K562 (cell line): ENCODE data around the gene WWOX. TPM values are rescaled to one million over a fixed set of nuclear protein-coding genes. Genes with fewer than 3 reads are reported as not detected.

Experiments used
- CBX1 ChIP-seq: sonication (generic); IDR thresholded peaks from 2 replicates; pipeline ENCODE4 v1.6.1; 2016; ENCODE audit warnings: antibody characterized with exemption, low read depth, mild to moderate bottlenecking
- CCAR2 ChIP-seq: fragments of 200-400 bp; formaldehyde crosslinking; IDR thresholded peaks from 2 replicates; pipeline ENCODE4 v1.6.1; 2017; ENCODE audit warnings: mild to moderate bottlenecking, low read depth, low read length
- EHMT2 ChIP-seq: fragments of 450-650 bp; IDR thresholded peaks from 2 replicates; pipeline ENCODE4 v1.6.1; 2018; ENCODE audit warnings: antibody characterized with exemption
- FOXM1 ChIP-seq, 2 experiments: fragments of 450-650 bp in 1 of 2; sonication (generic) in 1 of 2; formaldehyde crosslinking in 1 of 2; IDR thresholded peaks; 2 replicates each; pipeline versions ENCODE4 v1.6.1 to v1.9.0; 2017 to 2022; ENCODE audit warnings: low read depth in 2 of 2, mild to moderate bottlenecking in 2 of 2, missing genetic modification reagents in 1 of 2, moderate library complexity in 1 of 2
- HNRNPUL1 ChIP-seq: fragments of 200-400 bp; formaldehyde crosslinking; IDR thresholded peaks from 2 replicates; pipeline ENCODE4 v1.6.1; 2017; ENCODE audit warnings: low read length
- KLF16 ChIP-seq: IDR thresholded peaks from 2 replicates; pipeline ENCODE4 v1.6.1; 2016; ENCODE audit warnings: antibody characterized with exemption
- LCOR ChIP-seq: sonication (generic); formaldehyde crosslinking; IDR thresholded peaks from 2 replicates; pipeline ENCODE4 v1.8.0; 2022; ENCODE audit warnings: mild to moderate bottlenecking, missing genetic modification reagents
- MCM2 ChIP-seq: fragments of 450-650 bp; IDR thresholded peaks from 2 replicates; pipeline ENCODE4 v1.6.1; 2017; ENCODE audit warnings: low read depth, mild to moderate bottlenecking
- MEF2A ChIP-seq: IDR thresholded peaks from 2 replicates; pipeline ENCODE4 v1.6.1; 2011; ENCODE audit warnings: low read depth, mild to moderate bottlenecking, low read length, moderate library complexity; ENCODE audit not compliant: control insufficient read depth
- NFIX ChIP-seq: fragments of 250-450 bp; sonication (Bioruptor Pico); IDR thresholded peaks from 2 replicates; pipeline ENCODE4 v1.4.0; 2020; ENCODE audit warnings: low read depth, mild to moderate bottlenecking, moderate library complexity
- RFX5 ChIP-seq: IDR thresholded peaks from 2 replicates; pipeline ENCODE4 v1.6.1; 2011; ENCODE audit warnings: low read depth, mild to moderate bottlenecking, improper control_type of control experiment, low read length
- TBP ChIP-seq: optimal IDR thresholded peaks from 2 replicates; pipeline ENCODE3; 2011; ENCODE audit warnings: low read depth, low read length, improper control_type of control experiment
- TFAM ChIP-seq: fragments of 250-450 bp; sonication (Bioruptor Pico); conservative IDR thresholded peaks from 2 replicates; pipeline ENCODE4 v1.5.0; 2021; ENCODE audit warnings: mild to moderate bottlenecking, moderate library complexity
- TRIM28 ChIP-seq: fragments of 450-650 bp; IDR thresholded peaks from 2 replicates; pipeline ENCODE4 v1.6.1; 2017
- ZFP91 ChIP-seq: sonication (generic); formaldehyde crosslinking; IDR thresholded peaks from 2 replicates; pipeline ENCODE4 v1.8.0; 2022; ENCODE audit warnings: mild to moderate bottlenecking, missing genetic modification reagents
- ZNF124 ChIP-seq: sonication (generic); formaldehyde crosslinking; IDR thresholded peaks from 2 replicates; pipeline ENCODE4 v1.8.1; 2022; ENCODE audit warnings: missing genetic modification reagents
- ZNF518B ChIP-seq: fragments of 250-450 bp; sonication (Bioruptor Pico); IDR thresholded peaks from 2 replicates; pipeline ENCODE4 v1.5.0; 2021; ENCODE audit warnings: mild to moderate bottlenecking, moderate library complexity
- polyA plus RNA-seq, 8 experiments: library from polyadenylated mRNA; depleted of rRNA in 4 of 8; stranded (reverse) in 5 of 8; unstranded in 3 of 8; fragments of >200 nt; fragmentation: Nextera tagmentation in 2 of 8; fragmentation: Illumina TruSeq in 1 of 8; extraction: Ambion mirVana in 2 of 8; extraction: Trizol in 1 of 8; gene quantifications; 2 replicates each; pipeline versions ENCODE4 v1.2.1 to v1.2.3, GENCODE V29; 2011 to 2014; ENCODE audit warnings: inconsistent platforms in 1 of 8, missing spikeins in 1 of 8
- total RNA-seq, 7 experiments: library from RNA; depleted of rRNA in 6 of 7; stranded (reverse); fragments of >200 nt in 6 of 7; fragmentation: Illumina TruSeq in 2 of 7; extraction: Trizol in 2 of 7; gene quantifications; 2 replicates each; pipeline versions ENCODE4 v1.2.1 to v1.2.3, GENCODE V29; 2011 to 2021; ENCODE audit warnings: low replicate concordance in 1 of 7
- TF ChIP-seq, protein P1 (sequence below): IDR thresholded peaks from 2 replicates; pipeline ENCODE4 v1.6.1; 2011; ENCODE audit warnings: borderline replicate concordance, low read depth, mild to moderate bottlenecking, moderate library complexity, low read length; ENCODE audit not compliant: insufficient read depth, poor library complexity, severe bottlenecking
- TF ChIP-seq, protein P2 (sequence below): fragments of 250-450 bp; sonication (Bioruptor Pico); IDR thresholded peaks from 2 replicates; pipeline ENCODE4 v1.5.0; 2021; ENCODE audit warnings: mild to moderate bottlenecking, borderline replicate concordance
- TF ChIP-seq, protein P3 (sequence below): fragments of 250-450 bp; sonication (Bioruptor Pico); IDR thresholded peaks from 2 replicates; pipeline ENCODE4 v1.8.0; 2021; ENCODE audit warnings: moderate library complexity, mild to moderate bottlenecking, inconsistent platforms

The WWOX gene
- total and polyA plus RNA-seq, 9 of the 15 experiments (the other 6 are each of a cell fraction or from before 2014, with no cell fraction given), result 1.6 to 22.7 (median 8.1) TPM

DNA sequence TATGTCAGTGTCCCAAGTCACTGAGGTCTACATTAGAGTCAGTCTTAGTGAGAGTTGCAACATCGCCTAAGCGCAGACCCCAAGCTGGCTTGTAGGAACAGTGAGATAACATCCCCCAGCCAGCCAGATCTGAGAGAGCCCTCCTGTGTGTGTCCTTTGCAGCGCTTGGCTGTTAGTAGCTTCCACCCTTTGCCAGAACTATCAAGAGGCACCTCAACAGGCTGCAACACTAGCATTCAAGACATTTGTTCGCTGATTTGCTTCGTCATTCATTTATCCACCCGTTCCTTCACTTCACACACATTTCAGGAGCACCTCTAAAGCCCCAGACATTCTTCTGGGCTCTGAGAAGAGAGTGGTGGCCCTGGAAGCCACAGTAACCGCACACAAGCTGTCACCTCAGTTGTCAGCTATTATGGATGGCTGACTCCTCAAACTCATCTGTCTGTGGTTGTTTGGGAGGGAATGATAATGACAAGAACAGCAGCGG lies 289.6 kb downstream of the WWOX start (continued):
- TF ChIP-seq, protein P1, sequence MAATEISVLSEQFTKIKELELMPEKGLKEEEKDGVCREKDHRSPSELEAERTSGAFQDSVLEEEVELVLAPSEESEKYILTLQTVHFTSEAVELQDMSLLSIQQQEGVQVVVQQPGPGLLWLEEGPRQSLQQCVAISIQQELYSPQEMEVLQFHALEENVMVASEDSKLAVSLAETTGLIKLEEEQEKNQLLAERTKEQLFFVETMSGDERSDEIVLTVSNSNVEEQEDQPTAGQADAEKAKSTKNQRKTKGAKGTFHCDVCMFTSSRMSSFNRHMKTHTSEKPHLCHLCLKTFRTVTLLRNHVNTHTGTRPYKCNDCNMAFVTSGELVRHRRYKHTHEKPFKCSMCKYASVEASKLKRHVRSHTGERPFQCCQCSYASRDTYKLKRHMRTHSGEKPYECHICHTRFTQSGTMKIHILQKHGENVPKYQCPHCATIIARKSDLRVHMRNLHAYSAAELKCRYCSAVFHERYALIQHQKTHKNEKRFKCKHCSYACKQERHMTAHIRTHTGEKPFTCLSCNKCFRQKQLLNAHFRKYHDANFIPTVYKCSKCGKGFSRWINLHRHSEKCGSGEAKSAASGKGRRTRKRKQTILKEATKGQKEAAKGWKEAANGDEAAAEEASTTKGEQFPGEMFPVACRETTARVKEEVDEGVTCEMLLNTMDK, result no peak
- TF ChIP-seq MEF2A (no peak), CCAR2 (no peak), CBX1 (no peak), ZNF518B (CRISPR knock-in tag) (no peak), EHMT2 (no peak), FOXM1 (IDR thresholded peaks at IDR 0.05; ENCODE audit: low read depth) (no peak), FOXM1 (CRISPR knock-in tag; IDR thresholded peaks at IDR 0.05; ENCODE audit: low read depth) (no peak), ZFP91 (CRISPR knock-in tag) (no peak), RFX5 (no peak), TFAM (CRISPR knock-in tag) (no peak), NFIX (CRISPR knock-in tag) (no peak), MCM2 (no peak), HNRNPUL1 (no peak), ZNF124 (CRISPR knock-in tag) (no peak), KLF16 (peak; percentile 17; the same call in 1 of the 2 replicates), TBP (no peak), TRIM28 (no peak), LCOR (peak; percentile 64; the same call in 1 of the 2 replicates)
- TF ChIP-seq, protein P2, sequence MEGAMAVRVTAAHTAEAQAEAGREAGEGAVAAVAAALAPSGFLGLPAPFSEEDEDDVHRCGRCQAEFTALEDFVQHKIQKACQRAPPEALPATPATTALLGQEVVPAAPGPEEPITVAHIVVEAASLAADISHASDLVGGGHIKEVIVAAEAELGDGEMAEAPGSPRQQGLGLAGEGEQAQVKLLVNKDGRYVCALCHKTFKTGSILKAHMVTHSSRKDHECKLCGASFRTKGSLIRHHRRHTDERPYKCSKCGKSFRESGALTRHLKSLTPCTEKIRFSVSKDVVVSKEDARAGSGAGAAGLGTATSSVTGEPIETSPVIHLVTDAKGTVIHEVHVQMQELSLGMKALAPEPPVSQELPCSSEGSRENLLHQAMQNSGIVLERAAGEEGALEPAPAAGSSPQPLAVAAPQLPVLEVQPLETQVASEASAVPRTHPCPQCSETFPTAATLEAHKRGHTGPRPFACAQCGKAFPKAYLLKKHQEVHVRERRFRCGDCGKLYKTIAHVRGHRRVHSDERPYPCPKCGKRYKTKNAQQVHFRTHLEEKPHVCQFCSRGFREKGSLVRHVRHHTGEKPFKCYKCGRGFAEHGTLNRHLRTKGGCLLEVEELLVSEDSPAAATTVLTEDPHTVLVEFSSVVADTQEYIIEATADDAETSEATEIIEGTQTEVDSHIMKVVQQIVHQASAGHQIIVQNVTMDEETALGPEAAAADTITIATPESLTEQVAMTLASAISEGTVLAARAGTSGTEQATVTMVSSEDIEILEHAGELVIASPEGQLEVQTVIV (CRISPR knock-in tag), result no peak
- TF ChIP-seq, protein P3, sequence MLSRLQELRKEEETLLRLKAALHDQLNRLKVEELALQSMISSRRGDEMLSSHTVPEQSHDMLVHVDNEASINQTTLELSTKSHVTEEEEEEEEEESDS, result no peak
